C4-2B (cell line): ENCODE results near the gene PLCH2.

ENCODE experiments used
- ZFX ChIP-seq: fragments of 450-650 bp; IDR thresholded peaks from 2 replicates; pipeline ENCODE4 v1.6.1; 2017
- TF ChIP-seq, protein P1 (sequence below): fragments of 450-650 bp; conservative IDR thresholded peaks from 2 replicates; pipeline ENCODE4 v1.5.1; 2017; ENCODE audit warnings: mild to moderate bottlenecking

- TF ChIP-seq, protein P1, sequence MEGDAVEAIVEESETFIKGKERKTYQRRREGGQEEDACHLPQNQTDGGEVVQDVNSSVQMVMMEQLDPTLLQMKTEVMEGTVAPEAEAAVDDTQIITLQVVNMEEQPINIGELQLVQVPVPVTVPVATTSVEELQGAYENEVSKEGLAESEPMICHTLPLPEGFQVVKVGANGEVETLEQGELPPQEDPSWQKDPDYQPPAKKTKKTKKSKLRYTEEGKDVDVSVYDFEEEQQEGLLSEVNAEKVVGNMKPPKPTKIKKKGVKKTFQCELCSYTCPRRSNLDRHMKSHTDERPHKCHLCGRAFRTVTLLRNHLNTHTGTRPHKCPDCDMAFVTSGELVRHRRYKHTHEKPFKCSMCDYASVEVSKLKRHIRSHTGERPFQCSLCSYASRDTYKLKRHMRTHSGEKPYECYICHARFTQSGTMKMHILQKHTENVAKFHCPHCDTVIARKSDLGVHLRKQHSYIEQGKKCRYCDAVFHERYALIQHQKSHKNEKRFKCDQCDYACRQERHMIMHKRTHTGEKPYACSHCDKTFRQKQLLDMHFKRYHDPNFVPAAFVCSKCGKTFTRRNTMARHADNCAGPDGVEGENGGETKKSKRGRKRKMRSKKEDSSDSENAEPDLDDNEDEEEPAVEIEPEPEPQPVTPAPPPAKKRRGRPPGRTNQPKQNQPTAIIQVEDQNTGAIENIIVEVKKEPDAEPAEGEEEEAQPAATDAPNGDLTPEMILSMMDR = no peak
- no peak for TF ChIP-seq ZFX
Observed at GRCh38 chr1:2522230-2522629, 46.1 kb downstream of the PLCH2 start.
